ENCODE measurements around the gene LPAR5. TPM values are rescaled to one million over a fixed set of nuclear protein-coding genes. Genes with fewer than 3 reads are reported as not detected.

Gene LPAR5
- total RNA-seq, 1 donor from 2014 or later: 0.21 TPM

- no peak for DNase-seq (ENCODE audit: low spot score in 2 of 2)
- no peaks in the 10 kb centered on the region for H3K36me3 ChIP-seq
- TF ChIP-seq CTCF (IDR thresholded peaks at IDR 0.05): no peak
- peaks cover 17 to 22% of the 10 kb centered on the region in 2 donors for H3K4me1 ChIP-seq
- H3K4me3 ChIP-seq: peak overlapping the region in 1 of 2 donors; percentile 47
- intact Hi-C loops (cut with DNase I): loop anchor here (1.0 kb wide), 1 partner anchor 77 kb away; the partner anchor contains the start of gene ZNF384
- no peaks in the 10 kb centered on the region for H3K9me3 ChIP-seq
- peak overlapping the region; percentile 94 to 97 for H3K27ac ChIP-seq
- no peaks in the 10 kb centered on the region for H3K27me3 ChIP-seq
Observed at GRCh38 chr12:6612652-6613014, 23.1 kb downstream of the LPAR5 start.

- peak overlapping the region; percentile 94 to 97 for H3K27ac ChIP-seq
- intact Hi-C loops (cut with DNase I): no loop called here
Observed at GRCh38 chr12:6612247-6612646, 23.5 kb downstream of the LPAR5 start.

GRCh38 chr12:6608592-6609281 lies 27.0 kb downstream of the LPAR5 start:
- intact Hi-C loops (cut with DNase I): loop anchor here (5.0 kb wide), 2 partner anchors 219 to 244 kb away; partner anchors contain the start of genes CDCA3, P3H3 and USP5

More at GRCh38 chr12:6612247-6612646, 23.5 kb downstream of the LPAR5 start:
- TF ChIP-seq CTCF (IDR thresholded peaks at IDR 0.05): no peak
- Histone ChIP-seq H3K27me3 (no peaks in the 10 kb centered on the region), H3K9me3 (no peaks in the 10 kb centered on the region), H3K4me3 (no peak overlapping the region), H3K36me3 (no peaks in the 10 kb centered on the region), H3K4me1 (peaks cover 17 to 22% of the 10 kb centered on the region in 2 donors)
- no peak for DNase-seq (ENCODE audit: low spot score in 2 of 2)

GRCh38 chr12:6607751-6608591 lies 27.8 kb downstream of the LPAR5 start:
- intact Hi-C loops (cut with DNase I): loop anchor here (1.0 to 5.0 kb wide), 4 partner anchors 39 to 244 kb away; partner anchors contain the start of genes CDCA3, IFFO1, NOP2 and P3H3
- H3K36me3 ChIP-seq: no peaks in the 10 kb centered on the region
- peaks cover 26 to 34% of the 10 kb centered on the region in 2 donors for H3K4me1 ChIP-seq
- H3K9me3 ChIP-seq: no peaks in the 10 kb centered on the region
- TF ChIP-seq CTCF (IDR thresholded peaks at IDR 0.05): no peak
- peak overlapping the region; percentile 73 to 99 for H3K27ac ChIP-seq
- no peak overlapping the region for H3K4me3 ChIP-seq
- DNase-seq (ENCODE audit: low spot score in 2 of 2): peak in 1 of 2 donors; percentile 86
- H3K27me3 ChIP-seq: no peaks in the 10 kb centered on the region

More at GRCh38 chr12:6608592-6609281, 27.0 kb downstream of the LPAR5 start:
- DNase-seq (ENCODE audit: low spot score in 2 of 2): no peak
- Histone ChIP-seq H3K36me3 (no peaks in the 10 kb centered on the region), H3K9me3 (no peaks in the 10 kb centered on the region), H3K4me1 (peaks cover 25 to 32% of the 10 kb centered on the region in 2 donors), H3K4me3 (no peak overlapping the region), H3K27me3 (no peaks in the 10 kb centered on the region), H3K27ac (peak overlapping the region; percentile 73 to 99)
- TF ChIP-seq CTCF (IDR thresholded peaks at IDR 0.05): no peak

GRCh38 chr12:6606331-6607131 lies 29.2 kb downstream of the LPAR5 start:
- peaks cover 9 to 14% of the 10 kb centered on the region in 2 donors for H3K36me3 ChIP-seq
- intact Hi-C loops (cut with DNase I): loop anchor here (1.0 to 5.0 kb wide), 4 partner anchors 38 to 246 kb away; partner anchors contain the start of genes CDCA3, IFFO1, NOP2 and P3H3
- H3K9me3 ChIP-seq: no peaks in the 10 kb centered on the region
- no peak for TF ChIP-seq CTCF (IDR thresholded peaks at IDR 0.05)
- H3K4me3 ChIP-seq: peak overlapping the region; percentile 58 to 95
- peak; percentile 51 to 86 for DNase-seq (ENCODE audit: low spot score in 2 of 2)
- no peaks in the 10 kb centered on the region for H3K27me3 ChIP-seq
- peaks cover 23 to 36% of the 10 kb centered on the region in 2 donors for H3K4me1 ChIP-seq
- peak overlapping the region; percentile 96 to 99 for H3K27ac ChIP-seq

Data from ascending aorta (tissue), 2 donors.